ENCODE results near the gene EPYC.

The EPYC gene

DNA sequence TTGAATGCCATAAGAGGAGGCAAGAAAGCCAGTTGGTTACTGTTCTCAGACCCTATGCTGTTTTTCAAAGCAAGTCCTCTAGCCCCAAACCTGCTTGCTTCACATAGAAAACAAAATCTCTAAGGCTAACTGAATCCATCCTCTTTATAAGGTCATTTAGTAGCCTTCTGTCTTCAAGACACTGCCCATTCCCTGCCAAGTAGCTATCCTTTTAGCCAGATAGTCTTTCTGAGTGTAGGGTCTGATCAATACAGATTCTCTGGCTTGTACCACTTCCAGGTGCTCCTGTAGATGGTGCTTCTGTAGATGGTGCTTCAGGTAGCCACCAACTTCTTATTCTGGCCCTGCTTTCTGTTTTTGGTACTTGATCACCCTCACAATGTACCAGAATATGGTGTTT lies 33.9 kb downstream of the EPYC start:
- H3K27me3 ChIP-seq (ENCODE audit: insufficient read depth, low read length) = no peaks in the 10 kb centered on the region
- no peaks in the 10 kb centered on the region for H3K36me3 ChIP-seq (ENCODE audit: insufficient read depth, low read depth, low read length)
- H3K9me3 ChIP-seq (ENCODE audit: insufficient read depth, low read depth, low read length) = no peaks in the 10 kb centered on the region
- H3K9ac ChIP-seq (ENCODE audit: low read depth, low read length) = no peak overlapping the region
- no peaks in the 10 kb centered on the region for H3K4me1 ChIP-seq (ENCODE audit: insufficient read depth, low read length)
- no peak overlapping the region for H3K4me3 ChIP-seq (ENCODE audit: low read length)
- H3K27ac ChIP-seq (ENCODE audit: low read length) = no peak overlapping the region

DNA sequence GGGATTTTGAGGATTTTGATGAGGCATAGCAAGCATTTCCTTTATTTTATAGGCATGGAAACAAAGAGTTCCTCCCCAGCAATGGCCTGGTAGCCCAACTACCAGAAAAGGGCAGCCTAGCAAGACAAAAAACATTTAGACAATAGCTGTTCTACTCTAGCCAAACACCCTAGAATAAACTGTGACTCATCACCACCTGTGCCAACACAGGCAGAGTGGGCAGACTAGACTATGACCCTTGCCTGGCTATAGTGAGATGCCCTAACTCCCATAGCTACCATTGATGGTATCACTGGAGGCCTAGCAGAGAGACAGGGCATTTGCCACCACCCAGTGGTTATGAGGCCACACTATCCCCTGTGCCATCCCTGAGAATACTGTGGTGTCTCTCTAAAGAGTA lies 34.3 kb downstream of the EPYC start:
- H3K36me3 ChIP-seq (ENCODE audit: insufficient read depth, low read depth, low read length) = no peaks in the 10 kb centered on the region
- H3K9me3 ChIP-seq (ENCODE audit: insufficient read depth, low read depth, low read length) = no peaks in the 10 kb centered on the region
- no peaks in the 10 kb centered on the region for H3K4me1 ChIP-seq (ENCODE audit: insufficient read depth, low read length)
- H3K4me3 ChIP-seq (ENCODE audit: low read length) = no peak overlapping the region
- H3K9ac ChIP-seq (ENCODE audit: low read depth, low read length) = no peak overlapping the region
- no peak overlapping the region for H3K27ac ChIP-seq (ENCODE audit: low read length)
- H3K27me3 ChIP-seq (ENCODE audit: insufficient read depth, low read length) = no peaks in the 10 kb centered on the region

DNA sequence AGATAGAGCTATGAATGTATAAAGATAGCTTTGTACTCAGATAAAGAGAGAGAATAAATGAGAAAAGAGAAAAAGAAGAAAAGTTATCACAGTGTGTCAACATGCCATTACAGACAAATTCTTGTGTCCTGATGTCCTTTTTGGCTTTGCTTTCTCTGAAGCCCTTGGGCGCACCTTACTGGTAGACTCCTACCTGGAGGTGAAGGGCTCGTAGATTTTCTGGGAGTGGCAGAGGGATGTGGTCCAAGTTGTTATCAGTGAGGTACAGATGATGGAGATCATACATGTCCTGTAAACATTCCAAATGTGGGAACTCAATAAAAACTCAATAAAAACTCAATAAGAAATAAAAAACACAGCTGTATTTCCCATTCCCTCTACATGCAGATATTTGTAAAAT lies 34.9 kb downstream of the EPYC start:
- Histone ChIP-seq H3K27ac (ENCODE audit: low read length) (no peak overlapping the region), H3K4me1 (ENCODE audit: insufficient read depth, low read length) (no peaks in the 10 kb centered on the region), H3K27me3 (ENCODE audit: insufficient read depth, low read length) (no peaks in the 10 kb centered on the region), H3K9ac (ENCODE audit: low read depth, low read length) (no peak overlapping the region), H3K4me3 (ENCODE audit: low read length) (no peak overlapping the region), H3K9me3 (ENCODE audit: insufficient read depth, low read depth, low read length) (no peaks in the 10 kb centered on the region), H3K36me3 (ENCODE audit: insufficient read depth, low read depth, low read length) (no peaks in the 10 kb centered on the region)

DNA sequence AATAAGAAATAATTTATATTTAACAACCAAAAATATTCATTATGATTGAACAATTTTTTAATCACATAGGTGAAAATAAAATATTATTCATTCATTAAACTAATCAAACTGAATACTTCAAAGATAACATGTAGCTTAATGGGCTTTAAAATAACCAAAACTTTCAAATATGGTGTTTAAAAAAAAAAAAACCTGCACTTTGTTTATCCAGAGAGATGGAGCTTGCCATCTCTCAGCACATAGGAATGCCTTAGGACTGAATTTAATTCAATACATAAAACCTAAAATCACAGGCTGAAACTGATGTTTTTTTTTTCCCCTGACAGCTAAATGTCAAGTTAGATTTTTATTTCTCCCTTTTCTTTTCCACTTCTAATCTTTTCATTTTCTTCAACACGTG lies 35.4 kb downstream of the EPYC start:
- Histone ChIP-seq H3K36me3 (ENCODE audit: insufficient read depth, low read depth, low read length) (no peaks in the 10 kb centered on the region), H3K9me3 (ENCODE audit: insufficient read depth, low read depth, low read length) (no peaks in the 10 kb centered on the region), H3K4me3 (ENCODE audit: low read length) (no peak overlapping the region), H3K9ac (ENCODE audit: low read depth, low read length) (no peak overlapping the region), H3K27ac (ENCODE audit: low read length) (no peak overlapping the region), H3K27me3 (ENCODE audit: insufficient read depth, low read length) (no peaks in the 10 kb centered on the region), H3K4me1 (ENCODE audit: insufficient read depth, low read length) (no peaks in the 10 kb centered on the region)

DNA sequence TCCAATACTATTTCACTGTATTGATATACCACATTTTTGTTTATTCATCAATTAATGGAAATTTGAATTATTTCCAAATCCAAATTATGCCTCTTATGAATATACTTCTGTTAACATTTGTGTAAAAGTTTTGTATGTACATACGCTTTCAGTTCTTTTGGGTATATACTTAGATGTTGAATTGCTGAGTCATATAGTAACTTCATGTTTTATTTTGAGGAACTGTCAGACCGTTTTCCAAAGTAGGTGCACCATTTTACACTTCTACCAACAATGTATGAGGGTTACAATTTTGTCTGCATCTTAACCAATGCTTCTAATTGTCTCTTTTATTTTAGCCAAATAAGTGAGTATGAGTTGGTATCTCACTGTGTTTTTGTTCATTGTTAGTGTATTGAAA lies 39.6 kb downstream of the EPYC start:
- Histone ChIP-seq H3K4me3 (ENCODE audit: low read length) (no peak overlapping the region), H3K9ac (ENCODE audit: low read depth, low read length) (no peak overlapping the region), H3K4me1 (ENCODE audit: insufficient read depth, low read length) (no peaks in the 10 kb centered on the region), H3K9me3 (ENCODE audit: insufficient read depth, low read depth, low read length) (no peaks in the 10 kb centered on the region), H3K36me3 (ENCODE audit: insufficient read depth, low read depth, low read length) (no peaks in the 10 kb centered on the region), H3K27ac (ENCODE audit: low read length) (no peak overlapping the region), H3K27me3 (ENCODE audit: insufficient read depth, low read length) (no peaks in the 10 kb centered on the region)

DNA sequence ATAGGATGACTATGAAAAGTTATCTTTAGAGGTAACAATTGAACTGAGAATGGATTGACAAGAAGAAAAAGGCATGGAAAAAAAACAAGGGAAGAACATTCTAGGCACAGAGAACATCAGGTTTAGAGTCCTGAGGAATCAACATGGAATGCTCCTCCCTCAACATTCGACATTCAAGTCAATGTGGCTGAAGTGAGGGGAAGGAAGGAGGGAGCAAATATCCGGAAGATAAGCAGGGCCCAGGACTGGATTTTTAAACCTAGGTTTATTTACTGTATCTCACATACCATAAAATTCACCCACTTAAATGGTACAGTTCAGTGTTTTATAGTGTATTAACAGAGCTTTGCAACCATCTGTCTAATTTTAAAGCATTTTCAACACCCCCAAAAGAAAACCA lies 40.2 kb downstream of the EPYC start:
- Histone ChIP-seq H3K4me1 (ENCODE audit: insufficient read depth, low read length) (no peaks in the 10 kb centered on the region), H3K36me3 (ENCODE audit: insufficient read depth, low read depth, low read length) (no peaks in the 10 kb centered on the region), H3K4me3 (ENCODE audit: low read length) (no peak overlapping the region), H3K9ac (ENCODE audit: low read depth, low read length) (no peak overlapping the region), H3K27me3 (ENCODE audit: insufficient read depth, low read length) (no peaks in the 10 kb centered on the region), H3K9me3 (ENCODE audit: insufficient read depth, low read depth, low read length) (no peaks in the 10 kb centered on the region), H3K27ac (ENCODE audit: low read length) (no peak overlapping the region)

DNA sequence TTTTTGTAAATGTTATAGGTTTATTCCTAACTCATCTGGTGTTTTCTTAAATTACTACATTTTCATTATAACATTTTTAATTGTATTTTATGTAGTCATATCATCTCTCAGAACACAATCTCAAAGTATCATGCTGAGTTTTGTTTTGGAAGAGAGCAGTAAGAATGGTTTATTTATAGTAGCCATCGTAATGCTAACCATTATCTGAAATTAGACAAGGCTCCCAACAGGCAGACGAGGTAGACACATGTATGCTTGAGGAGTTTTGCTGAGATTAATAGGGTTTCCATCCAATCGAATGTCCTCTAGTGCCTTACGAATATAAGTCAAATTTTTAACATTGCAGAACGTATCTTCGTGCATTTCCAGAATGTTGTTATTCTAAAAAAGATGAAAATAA lies 40.8 kb downstream of the EPYC start:
- no peaks in the 10 kb centered on the region for H3K36me3 ChIP-seq (ENCODE audit: insufficient read depth, low read depth, low read length)
- no peak overlapping the region for H3K4me3 ChIP-seq (ENCODE audit: low read length)
- H3K4me1 ChIP-seq (ENCODE audit: insufficient read depth, low read length) = no peaks in the 10 kb centered on the region

DNA sequence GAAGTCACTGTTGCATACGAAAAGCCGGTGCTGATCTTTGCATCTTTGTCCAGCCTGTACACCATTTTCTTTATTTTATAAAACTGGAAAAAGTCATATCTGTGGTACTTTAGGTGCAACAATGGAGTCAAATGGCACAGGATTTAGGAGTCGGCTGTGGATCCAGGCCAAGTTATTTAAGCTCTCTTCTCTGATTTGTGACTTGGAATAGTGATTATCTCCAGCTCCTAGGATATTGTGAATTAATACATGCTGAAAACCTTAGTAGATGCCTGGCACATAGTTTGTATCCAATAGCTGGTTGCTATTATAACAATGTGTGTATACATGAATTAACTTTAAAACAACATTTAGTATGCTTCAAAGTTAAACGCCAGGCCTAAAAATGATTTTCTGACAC lies 43.6 kb downstream of the EPYC start:
- Histone ChIP-seq H3K9ac (ENCODE audit: low read depth, low read length) (no peak overlapping the region), H3K9me3 (ENCODE audit: insufficient read depth, low read depth, low read length) (no peaks in the 10 kb centered on the region), H3K4me1 (ENCODE audit: insufficient read depth, low read length) (no peaks in the 10 kb centered on the region)

More for the DNA sequence above, 40.8 kb downstream of the EPYC start:
- Histone ChIP-seq H3K27me3 (ENCODE audit: insufficient read depth, low read length) (no peaks in the 10 kb centered on the region), H3K9me3 (ENCODE audit: insufficient read depth, low read depth, low read length) (no peaks in the 10 kb centered on the region), H3K27ac (ENCODE audit: low read length) (no peak overlapping the region), H3K9ac (ENCODE audit: low read depth, low read length) (no peak overlapping the region)

DNA sequence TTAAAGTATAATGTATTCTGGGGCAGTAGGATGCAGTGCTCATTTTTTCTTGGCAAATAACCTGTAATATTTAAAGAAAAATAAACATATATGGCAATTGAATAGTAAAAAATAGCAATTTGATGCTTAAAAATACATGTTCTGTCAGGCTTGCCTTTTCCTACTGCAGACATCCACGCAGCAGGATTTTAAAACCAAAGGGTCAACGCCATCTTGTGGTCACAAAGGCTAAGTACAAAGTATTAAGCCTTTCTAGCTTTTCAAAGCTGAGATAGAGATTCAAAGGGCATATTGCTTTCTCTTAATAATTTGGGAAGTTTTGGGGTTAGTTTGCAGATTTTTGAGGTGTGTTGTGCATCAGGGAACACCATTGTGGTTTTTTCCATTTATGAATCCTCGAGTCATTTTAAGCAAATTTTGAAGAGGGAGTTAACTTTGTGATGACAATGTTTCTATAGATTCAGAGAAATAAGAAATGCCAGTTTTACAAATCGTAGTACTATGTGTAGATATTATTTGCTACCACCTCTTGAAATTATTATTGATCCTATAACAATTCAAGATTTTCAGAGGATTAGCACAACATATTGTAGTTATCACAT lies 45.1 kb downstream of the EPYC start:
- no peaks in the 10 kb centered on the region for H3K27me3 ChIP-seq (ENCODE audit: insufficient read depth, low read length)
- H3K4me3 ChIP-seq (ENCODE audit: low read length) = no peak overlapping the region
- H3K27ac ChIP-seq (ENCODE audit: low read length) = no peak overlapping the region
- no peak overlapping the region for H3K9ac ChIP-seq (ENCODE audit: low read depth, low read length)
- H3K36me3 ChIP-seq (ENCODE audit: insufficient read depth, low read depth, low read length) = no peaks in the 10 kb centered on the region
- no peaks in the 10 kb centered on the region for H3K4me1 ChIP-seq (ENCODE audit: insufficient read depth, low read length)
- no peaks in the 10 kb centered on the region for H3K9me3 ChIP-seq (ENCODE audit: insufficient read depth, low read depth, low read length)

More for the DNA sequence above, 43.6 kb downstream of the EPYC start:
- H3K27me3 ChIP-seq (ENCODE audit: insufficient read depth, low read length) = no peaks in the 10 kb centered on the region
- no peak overlapping the region for H3K4me3 ChIP-seq (ENCODE audit: low read length)
- no peaks in the 10 kb centered on the region for H3K36me3 ChIP-seq (ENCODE audit: insufficient read depth, low read depth, low read length)
- no peak overlapping the region for H3K27ac ChIP-seq (ENCODE audit: low read length)

DNA sequence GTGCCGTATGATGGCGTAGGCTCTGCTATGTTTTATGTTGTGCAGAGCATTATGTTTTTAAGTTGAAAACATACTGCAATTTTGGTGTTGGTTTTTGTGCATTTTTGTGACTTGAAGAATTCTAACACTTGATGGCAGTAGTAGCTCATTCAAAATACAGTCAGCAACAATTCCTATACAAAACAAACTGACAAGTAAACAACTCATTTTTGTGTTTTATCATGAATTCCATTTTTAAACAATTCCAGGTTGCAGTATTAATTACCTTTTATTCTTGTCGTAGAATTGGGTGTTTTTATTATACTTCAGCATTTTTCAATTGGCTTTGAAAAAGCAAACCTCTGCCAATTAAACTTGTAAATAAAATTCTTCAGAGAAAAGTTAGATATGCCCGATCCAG lies 45.7 kb downstream of the EPYC start:
- H3K27ac ChIP-seq (ENCODE audit: low read length) = no peak overlapping the region
- H3K4me1 ChIP-seq (ENCODE audit: insufficient read depth, low read length) = no peaks in the 10 kb centered on the region
- H3K9me3 ChIP-seq (ENCODE audit: insufficient read depth, low read depth, low read length) = no peaks in the 10 kb centered on the region
- no peaks in the 10 kb centered on the region for H3K27me3 ChIP-seq (ENCODE audit: insufficient read depth, low read length)
- H3K4me3 ChIP-seq (ENCODE audit: low read length) = no peak overlapping the region
- no peaks in the 10 kb centered on the region for H3K36me3 ChIP-seq (ENCODE audit: insufficient read depth, low read depth, low read length)
- H3K9ac ChIP-seq (ENCODE audit: low read depth, low read length) = no peak overlapping the region

DNA sequence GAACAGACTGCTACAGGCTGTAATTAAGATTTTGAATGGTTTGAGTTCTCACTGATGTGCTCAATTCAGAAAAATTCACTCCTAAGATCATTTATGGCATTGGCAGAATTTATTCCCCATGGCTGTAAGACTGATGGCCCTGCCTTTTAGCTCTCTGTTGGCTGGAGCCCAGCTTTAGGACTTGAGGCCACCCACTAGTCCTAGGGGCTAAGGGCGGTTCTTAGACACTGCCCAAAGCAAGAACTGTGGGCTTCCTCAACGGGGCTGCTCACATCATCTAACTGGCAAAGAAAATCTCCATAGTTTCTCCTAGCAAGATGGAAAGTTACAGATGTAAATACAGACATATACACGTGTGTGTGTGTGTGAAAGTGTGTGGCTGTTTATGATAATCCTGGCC lies 46.4 kb downstream of the EPYC start:
- Histone ChIP-seq H3K9ac (ENCODE audit: low read depth, low read length) (no peak overlapping the region), H3K4me3 (ENCODE audit: low read length) (no peak overlapping the region), H3K4me1 (ENCODE audit: insufficient read depth, low read length) (no peaks in the 10 kb centered on the region), H3K36me3 (ENCODE audit: insufficient read depth, low read depth, low read length) (no peaks in the 10 kb centered on the region), H3K27ac (ENCODE audit: low read length) (no peak overlapping the region), H3K9me3 (ENCODE audit: insufficient read depth, low read depth, low read length) (no peaks in the 10 kb centered on the region), H3K27me3 (ENCODE audit: insufficient read depth, low read length) (no peaks in the 10 kb centered on the region)

DNA sequence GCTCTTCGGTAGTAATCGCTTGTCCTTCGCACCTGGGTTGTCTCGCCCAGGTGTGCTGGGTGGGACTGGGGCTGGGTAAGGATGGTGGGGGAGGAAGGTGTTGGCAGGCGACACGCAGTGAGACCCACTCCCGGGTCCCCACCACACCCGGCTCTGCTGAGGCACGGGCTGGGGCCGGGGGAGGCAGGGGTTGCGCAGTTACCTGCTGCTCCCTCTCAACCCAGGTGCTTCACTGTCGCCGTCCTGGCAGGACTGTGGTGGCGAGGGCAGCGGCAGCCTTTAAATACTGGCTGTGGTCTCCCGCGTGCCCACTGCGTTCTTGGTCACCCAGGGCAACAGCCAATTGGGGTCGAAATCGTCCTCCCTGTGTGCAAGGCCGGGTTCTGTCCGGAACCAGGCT lies 49.9 kb downstream of the EPYC start, which contains the start of gene CCER1:
Gene CCER1 (minus strand): TSS at position 256 of the 400 bp plus-strand sequence. CDS start 434 bp downstream, outside the sequence.
- Histone ChIP-seq H3K27ac (ENCODE audit: low read length) (no peak within 1 kb of the TSS), H3K36me3 (ENCODE audit: insufficient read depth, low read depth, low read length) (no peaks in the 10 kb centered on the region), H3K27me3 (ENCODE audit: insufficient read depth, low read length) (no peaks in the 10 kb centered on the region), H3K4me3 (ENCODE audit: low read length) (no peak within 1 kb of the TSS), H3K4me1 (ENCODE audit: insufficient read depth, low read length) (no peaks in the 10 kb centered on the region), H3K9me3 (ENCODE audit: insufficient read depth, low read depth, low read length) (no peaks in the 10 kb centered on the region), H3K9ac (ENCODE audit: low read depth, low read length) (no peak within 1 kb of the TSS)
